Islet of Langerhans (tissue), 1 donor: ENCODE measurements around the gene DAPK2.

Experiments
- FAIRE-seq: peaks from one replicate; lab custom pipeline; 2011; peaks lifted over from hg19 to GRCh38; lab: Jason Lieb, UNC

DAPK2 gene

GRCh38 chr15:64023220-64023619, 23.1 kb downstream of the DAPK2 start:
- no peak for FAIRE-seq

- no peak for FAIRE-seq
Measured at GRCh38 chr15:64022571-64022970, 23.7 kb downstream of the DAPK2 start.

- peak; percentile 89 for FAIRE-seq
Measured at GRCh38 chr15:64019764-64020163, 26.5 kb downstream of the DAPK2 start.

- no peak for FAIRE-seq
Measured at GRCh38 chr15:64017591-64018163, 28.6 kb downstream of the DAPK2 start.

GRCh38 chr15:64017082-64017588, 29.1 kb downstream of the DAPK2 start:
- no peak for FAIRE-seq

GRCh38 chr15:64016257-64016656, 30.0 kb downstream of the DAPK2 start:
- no peak for FAIRE-seq

GRCh38 chr15:64014995-64015394, 31.3 kb downstream of the DAPK2 start:
- FAIRE-seq, result no peak

GRCh38 chr15:64013179-64014062, 32.9 kb downstream of the DAPK2 start:
- no peak for FAIRE-seq

GRCh38 chr15:64011736-64012135, 34.5 kb downstream of the DAPK2 start:
- FAIRE-seq, result no peak

GRCh38 chr15:64010719-64011118, 35.6 kb downstream of the DAPK2 start:
- no peak for FAIRE-seq

- FAIRE-seq, result no peak
Measured at GRCh38 chr15:64009798-64010261, 36.5 kb downstream of the DAPK2 start.

GRCh38 chr15:64009241-64009640, 37.0 kb downstream of the DAPK2 start:
- FAIRE-seq, result no peak

- no peak for FAIRE-seq
Measured at GRCh38 chr15:64008177-64008576, 38.1 kb downstream of the DAPK2 start.

GRCh38 chr15:64006642-64007041, 39.6 kb downstream of the DAPK2 start:
- FAIRE-seq, result no peak

- FAIRE-seq, result no peak
Measured at GRCh38 chr15:64004587-64004986, 41.7 kb downstream of the DAPK2 start.

GRCh38 chr15:64004056-64004455, 42.2 kb downstream of the DAPK2 start:
- no peak for FAIRE-seq

GRCh38 chr15:64003182-64003581, 43.1 kb downstream of the DAPK2 start:
- FAIRE-seq, result no peak

- no peak for FAIRE-seq
Measured at GRCh38 chr15:64001148-64001547, 45.1 kb downstream of the DAPK2 start.

GRCh38 chr15:64000183-64000951, 45.9 kb downstream of the DAPK2 start:
- no peak for FAIRE-seq

GRCh38 chr15:63999177-63999576, 47.1 kb downstream of the DAPK2 start:
- no peak for FAIRE-seq

GRCh38 chr15:63998489-63998888, 47.8 kb downstream of the DAPK2 start:
- no peak for FAIRE-seq

GRCh38 chr15:63997715-63998442, 48.4 kb downstream of the DAPK2 start:
- no peak for FAIRE-seq
